HG03571 (cell line): ENCODE measurements around the gene AKAP13.

Experiments used
- ATAC-seq: cut with Tn5 transposase; IDR thresholded peaks from one replicate; pipeline ENCODE4 v1.9.1; 2021; ENCODE audit not compliant: unreplicated experiment

The AKAP13 gene

DNA sequence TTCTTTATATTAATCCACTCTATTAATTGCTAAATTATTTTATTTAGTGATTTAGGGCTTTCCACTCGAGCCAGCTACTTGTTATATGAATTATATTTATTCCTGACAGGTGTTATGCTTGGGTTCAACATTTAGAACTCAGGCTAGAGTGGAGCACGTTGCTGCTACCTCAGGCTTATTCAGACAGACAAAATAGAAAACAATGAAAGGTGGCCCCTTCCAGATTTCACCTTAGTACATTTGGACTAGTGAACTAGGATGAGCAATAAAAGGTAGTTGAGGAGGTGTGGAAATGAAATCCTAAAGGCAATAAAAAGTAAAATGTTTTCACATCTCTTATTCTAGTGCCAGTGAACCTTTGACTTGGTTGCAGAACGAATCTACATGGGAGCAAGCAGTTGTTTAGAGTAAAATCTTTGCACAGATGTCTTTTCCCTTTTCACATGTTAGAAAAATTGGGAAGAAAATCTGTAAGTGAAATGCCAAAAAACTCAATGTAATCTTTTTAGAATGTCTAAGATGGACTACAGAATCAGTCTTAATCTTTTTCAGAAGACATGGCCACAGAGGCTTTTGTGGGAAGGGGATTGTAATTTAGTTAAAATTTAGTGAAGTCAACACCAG lies 63.8 kb downstream of the AKAP13 start:
- ATAC-seq: no peak

DNA sequence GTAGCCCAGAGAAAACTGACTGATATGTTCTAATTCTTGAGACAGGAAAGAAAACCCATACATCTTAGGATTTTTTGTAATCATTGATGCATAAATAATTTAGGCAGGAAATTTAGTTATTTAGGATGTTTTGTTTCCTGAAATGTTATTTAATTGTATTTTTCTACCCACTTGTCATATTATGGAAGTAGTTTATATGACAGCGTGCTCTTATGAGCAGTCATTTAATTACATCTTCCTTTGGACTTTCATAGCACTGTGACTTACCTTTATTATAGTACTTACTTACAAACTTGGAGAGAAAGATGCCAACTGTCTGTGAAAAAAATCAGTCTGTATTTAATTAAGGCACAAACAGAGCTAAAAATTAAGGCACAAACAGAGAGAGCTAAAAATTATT lies 65.0 kb downstream of the AKAP13 start:
- ATAC-seq: no peak

DNA sequence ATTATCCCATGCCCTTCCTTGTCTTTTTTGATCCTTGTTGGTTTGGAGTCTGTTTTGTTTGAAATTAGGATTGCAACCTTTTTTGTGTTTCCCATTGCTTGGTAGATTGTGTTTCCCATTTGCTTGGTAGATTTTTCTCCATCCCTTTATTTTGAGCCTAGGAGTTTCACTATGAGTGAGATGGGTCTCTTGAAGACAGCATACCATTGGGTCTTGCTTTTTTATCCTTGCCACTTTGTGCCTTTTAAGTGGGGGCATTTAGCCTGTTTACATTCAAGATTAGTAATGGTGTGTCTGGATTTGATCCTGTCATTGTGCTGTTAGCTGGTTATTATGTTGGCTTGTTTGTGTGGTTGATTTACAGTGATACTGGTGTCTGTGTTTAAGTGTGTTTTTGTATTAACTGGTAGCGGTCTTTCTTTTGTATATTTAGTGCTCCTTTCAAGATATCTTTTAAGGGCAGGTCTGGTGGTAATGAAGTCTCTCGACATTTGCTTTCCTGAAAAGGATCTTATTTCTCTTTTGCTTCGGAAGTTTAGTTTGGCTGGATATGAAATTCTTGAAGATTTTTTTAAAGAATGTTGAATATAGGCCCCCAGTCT lies 70.8 kb downstream of the AKAP13 start:
- ATAC-seq: no peak

GRCh38 chr15:85452436-85452835 lies 72.0 kb downstream of the AKAP13 start:
- ATAC-seq: no peak

- no peak for ATAC-seq
Observed at GRCh38 chr15:85453144-85453872, 72.9 kb downstream of the AKAP13 start.

DNA sequence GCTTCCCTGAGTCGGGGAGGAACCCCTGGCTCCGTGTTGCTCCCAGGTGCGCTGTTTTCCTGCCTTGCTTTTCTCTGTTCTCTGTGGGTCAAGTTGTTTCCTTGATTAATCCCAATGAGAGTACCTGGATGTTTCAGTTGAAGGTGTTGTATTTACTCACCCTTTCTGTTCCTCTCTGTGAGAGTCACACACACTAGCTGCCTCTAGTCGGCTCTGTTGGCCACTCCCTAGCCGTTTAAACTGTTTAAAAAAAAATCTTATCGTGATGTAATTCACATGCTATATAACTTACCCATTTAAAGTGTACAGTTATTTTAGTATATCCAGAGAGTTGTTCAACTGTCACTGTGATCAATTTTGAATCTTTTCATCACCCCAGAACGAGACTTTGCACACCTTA lies 74.0 kb downstream of the AKAP13 start:
- ATAC-seq: no peak

GRCh38 chr15:85455891-85456290 lies 75.5 kb downstream of the AKAP13 start:
- no peak for ATAC-seq

DNA sequence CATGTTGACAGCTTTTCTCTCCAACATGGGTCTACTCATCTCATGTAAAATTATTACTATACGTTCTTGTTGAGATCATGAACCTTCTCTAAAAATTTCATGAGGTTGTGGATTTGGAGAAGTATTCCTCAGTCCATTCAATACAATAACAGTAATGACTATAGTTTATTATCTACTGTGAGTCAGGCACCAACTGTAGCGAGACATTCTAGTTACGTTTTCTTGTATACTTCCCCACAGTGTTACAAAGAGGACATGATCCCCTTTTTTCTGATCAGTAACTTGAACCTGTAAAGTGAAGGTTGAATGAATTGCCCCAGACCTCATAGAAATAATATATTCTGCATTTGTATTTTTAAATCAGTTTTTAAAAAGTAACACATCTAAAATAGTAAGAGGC lies 76.4 kb downstream of the AKAP13 start:
- peak; percentile 46 for ATAC-seq

GRCh38 chr15:85457392-85457968 lies 77.1 kb downstream of the AKAP13 start:
- ATAC-seq: peak; percentile 67

- ATAC-seq: no peak
Observed at GRCh38 chr15:85458764-85459163, 78.4 kb downstream of the AKAP13 start.

- ATAC-seq: no peak
Observed at GRCh38 chr15:85462029-85462428, 81.6 kb downstream of the AKAP13 start.

DNA sequence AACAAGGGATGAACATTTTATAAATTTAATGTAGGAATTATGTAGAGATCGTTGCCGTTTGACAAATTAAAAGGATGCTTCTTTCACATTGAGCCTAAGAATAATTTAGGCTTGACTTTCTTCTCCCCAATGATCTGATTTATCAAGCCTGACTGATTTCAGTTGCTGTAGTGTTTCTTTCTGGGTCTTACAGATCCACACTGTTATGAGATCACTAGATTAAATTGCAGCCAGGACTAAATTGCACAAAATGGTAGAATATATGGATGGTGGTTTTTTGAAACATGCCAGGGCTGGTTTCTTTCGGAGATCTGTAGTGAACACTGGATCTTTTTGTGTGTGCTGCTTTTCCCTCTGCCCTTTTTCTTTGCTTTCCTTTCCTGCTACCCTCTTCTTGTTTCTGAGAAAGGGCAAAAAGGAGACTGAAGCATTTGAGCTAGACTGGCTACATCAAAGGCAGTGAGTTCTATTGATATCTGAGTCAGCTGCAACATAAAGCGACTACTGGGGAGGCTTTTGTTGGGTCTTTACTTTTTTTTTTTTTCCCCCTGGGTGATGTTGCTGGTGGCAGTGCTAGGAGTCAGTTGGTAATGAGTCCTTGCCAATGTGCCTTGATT lies 83.0 kb downstream of the AKAP13 start:
- no peak for ATAC-seq

DNA sequence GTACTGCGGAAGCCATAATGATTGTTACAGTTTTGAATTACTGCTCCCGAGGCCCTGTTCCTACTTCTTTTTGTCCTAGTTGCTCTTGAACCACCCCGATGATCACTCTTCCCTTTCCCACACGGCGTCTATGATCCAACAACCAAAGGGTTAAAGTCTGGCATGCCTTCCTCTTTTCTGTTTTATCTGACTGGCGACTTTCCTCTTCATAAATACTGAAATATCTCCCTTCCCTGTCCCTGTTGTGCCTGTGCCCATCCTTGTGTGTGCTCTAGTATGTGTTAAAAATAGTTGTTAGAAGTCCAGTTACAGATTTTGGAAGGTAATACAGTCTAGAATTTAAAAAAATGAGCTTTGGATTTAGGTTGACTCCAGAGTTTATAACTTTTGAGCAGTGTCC lies 83.6 kb downstream of the AKAP13 start:
- ATAC-seq: no peak

DNA sequence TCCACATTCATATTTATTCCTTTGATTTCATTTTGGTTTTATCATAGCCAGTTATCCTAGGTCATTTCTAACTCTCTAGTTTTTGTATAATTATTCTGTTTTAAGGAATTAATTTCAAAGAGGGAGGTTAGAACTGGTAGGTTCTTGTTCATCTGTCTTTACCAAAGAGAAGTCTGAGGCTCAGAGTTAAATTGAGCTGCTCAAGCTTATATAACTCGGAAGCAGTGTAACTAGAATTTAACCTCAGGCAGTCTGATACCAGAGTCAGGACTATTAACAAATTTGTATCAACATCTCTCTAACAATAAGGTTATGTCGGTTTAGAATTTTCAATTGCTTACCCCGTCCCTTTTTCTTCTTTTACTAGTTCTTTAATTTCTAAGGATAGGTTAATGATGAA lies 84.1 kb downstream of the AKAP13 start:
- no peak for ATAC-seq

GRCh38 chr15:85470563-85471271 lies 90.3 kb downstream of the AKAP13 start:
- no peak for ATAC-seq

- no peak for ATAC-seq
Observed at GRCh38 chr15:85472349-85472748, 91.9 kb downstream of the AKAP13 start.

- no peak for ATAC-seq
Observed at GRCh38 chr15:85473455-85473854, 93.1 kb downstream of the AKAP13 start.

DNA sequence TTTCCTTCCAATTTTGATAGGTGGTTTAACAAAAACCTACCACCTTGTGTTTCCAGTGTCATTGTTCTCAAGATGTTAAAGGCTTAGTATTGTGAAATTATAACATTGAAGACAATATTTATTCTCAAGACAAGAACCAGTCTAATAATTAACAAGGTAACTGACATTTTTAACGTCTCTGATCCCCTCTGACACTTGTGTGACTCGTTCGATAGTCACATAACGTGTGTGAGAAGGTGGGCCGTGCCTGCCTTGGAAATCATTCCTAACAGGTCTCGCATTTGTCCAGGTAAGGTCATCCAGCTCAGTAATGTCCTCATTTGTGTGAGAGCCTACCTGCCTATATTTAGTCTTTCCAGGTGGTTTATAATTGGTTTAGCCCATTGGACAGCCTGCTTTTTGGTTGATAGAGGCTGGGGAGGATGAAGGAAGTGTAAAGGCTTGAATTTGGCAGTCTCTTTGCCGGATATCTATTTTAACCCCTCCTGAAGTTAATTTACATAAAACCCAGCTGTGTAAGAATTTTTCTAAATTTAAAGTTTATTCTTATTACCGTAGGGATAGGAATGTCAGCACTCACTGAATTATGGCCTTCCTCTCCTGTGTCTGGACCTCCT lies 94.4 kb downstream of the AKAP13 start:
- no peak for ATAC-seq

GRCh38 chr15:85475317-85475701 lies 94.9 kb downstream of the AKAP13 start:
- no peak for ATAC-seq

GRCh38 chr15:85475711-85476110 lies 95.3 kb downstream of the AKAP13 start:
- no peak for ATAC-seq

DNA sequence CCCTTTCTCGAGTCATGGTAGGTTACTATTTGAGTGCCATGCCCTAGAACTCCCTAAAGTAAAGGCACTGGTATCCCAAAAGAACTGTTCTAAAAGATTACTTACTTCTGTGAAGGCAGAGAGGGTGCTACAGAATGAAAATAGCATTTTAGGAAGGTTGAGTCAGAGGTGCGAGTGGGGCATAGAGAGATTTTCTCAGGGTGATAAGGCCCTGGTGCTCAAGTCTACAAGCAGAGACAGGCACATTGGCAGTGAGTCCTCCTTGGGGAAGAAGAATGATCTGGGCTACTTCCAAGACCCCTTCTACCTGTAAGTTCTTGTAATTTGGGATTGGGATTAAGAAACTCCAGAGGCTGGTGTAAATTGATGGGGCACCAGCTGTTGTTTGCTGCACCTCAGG lies 96.7 kb downstream of the AKAP13 start:
- ATAC-seq: no peak
